NOMO-1 treated with dmso at 0.1 percent for 144 hours (cell line): ENCODE results near the gene BLVRA.

Experiments
- DNase-seq: peaks from one replicate; lab custom pipeline; 2025; ENCODE audit not compliant: unreplicated experiment; lab: John Stamatoyannopoulos, UW

The BLVRA gene

GRCh38 chr7:43855176-43855575 is 96.7 kb downstream of the BLVRA start:
- no peak for DNase-seq

GRCh38 chr7:43856316-43856715 is 97.8 kb downstream of the BLVRA start:
- no peak for DNase-seq
